Adrenal gland (tissue), 12 donors: ENCODE data around the gene NBL1. TPM values are rescaled to one million over a fixed set of nuclear protein-coding genes. Genes with fewer than 3 reads are reported as not detected.

Experiments used
- DNase-seq, 7 donors: peaks; one replicate each; pipeline ENCODE4 v3.0.0-alpha.2; 2019 to 2020
- H3K27ac ChIP-seq, 5 donors: fragments of 200-600 bp; sonication (generic) in 4 of 5; 1 replicate in 3 of 5; 2 replicates in 2 of 5; pipeline versions ENCODE4 v1.5.1 to v1.8.0; 2016 to 2020; ENCODE audit warnings: mild to moderate bottlenecking in 1 of 5
- H3K27me3 ChIP-seq: fragments of 200-600 bp; 2 replicates; pipeline ENCODE4 v1.8.0; 2021
- H3K36me3 ChIP-seq, 2 donors: fragments of 200-600 bp; replicated peaks in 1 of 2; 1 replicate in 1 of 2; 2 replicates in 1 of 2; pipeline versions ENCODE4 v1.5.1 to v1.8.0; 2018 to 2022
- H3K4me1 ChIP-seq, 2 donors: fragments of 200-600 bp; replicated peaks in 1 of 2; 1 replicate in 1 of 2; 2 replicates in 1 of 2; pipeline versions ENCODE4 v1.5.1 to v1.8.0; 2018 to 2021
- H3K4me3 ChIP-seq, 4 donors: fragments of 200-600 bp; sonication (generic) in 3 of 4; one replicate each; pipeline ENCODE4 v1.5.1; 2016 to 2018
- H3K9me3 ChIP-seq, 3 donors: fragments of 200-600 bp; sonication (generic) in 1 of 3; replicated peaks in 1 of 3; 1 replicate in 2 of 3; 2 replicates in 1 of 3; pipeline versions ENCODE4 v1.5.1 to v1.8.0; 2016 to 2021
- CTCF ChIP-seq, 6 experiments: fragments of 450-650 bp in 4 of 6; fragments of 200-600 bp in 2 of 6; sonication (generic) in 1 of 6; IDR thresholded peaks; 1 replicate in 5 of 6; 2 replicates in 1 of 6; pipeline versions ENCODE4 v1.5.1 to v1.8.0; 2016 to 2021; ENCODE audit warnings: antibody characterized with exemption in 6 of 6, mild to moderate bottlenecking in 2 of 6, moderate library complexity in 1 of 6
- POLR2A ChIP-seq, 2 donors: fragments of 450-650 bp; IDR thresholded peaks; one replicate each; pipeline ENCODE4 v1.6.1; 2017; ENCODE audit warnings: antibody characterized with exemption in 2 of 2, mild to moderate bottlenecking in 2 of 2, moderate library complexity in 1 of 2
- WGBS, 4 donors: extraction: QIAGEN DNeasy Blood & Tissue Kit in 2 of 4; methylation state at CpG; one replicate each; pipeline versions ENCODE4 v1.1.5 to v1.1.7; 2013 to 2017; 5-methylcytosine and 5-hydroxymethylcytosine counted together
- intact Hi-C, 2 donors: fragments of 100-400 bp; cut with DNase I; formaldehyde crosslinking; loops; one replicate each; pipeline versions ENCODE4 v1.14.1 to v1.15.0; 2022 to 2023
- polyA plus RNA-seq, 3 donors: library from polyadenylated mRNA; stranded (reverse); fragments of 200-250 nt in 2 of 3; fragments of 350-450 nt in 1 of 3; fragmentation: Illumina TruSeq in 1 of 3; extraction: RNeasy Lipid Tissue Mini Kit (QIAGEN cat#74804) in 1 of 3; gene quantifications; one replicate each; pipeline ENCODE4 v1.2.3, GENCODE V29; 2013 to 2014
- total RNA-seq, 9 donors: library from RNA; depleted of rRNA in 4 of 9; stranded (reverse); fragments of >200 nt in 4 of 9; fragments of 120-200 nt in 1 of 9; fragmentation: NEBNext Ultra II Directional in 1 of 9; extraction: Animal tissue kit (Norgen Biotek cat#: 25700) in 1 of 9; gene quantifications; one replicate each; pipeline versions ENCODE4 v1.1.0 to v1.2.4, GENCODE V29; 2013 to 2023
- donor health status: healthy with polysubstance abuse.
- donor health status: Bipolar disorder and iron deficiency.
- donor health status: DM: yes; HTN: yes; CAD: no.
- donor health status: DM: no; HTN: no; CAD: no.
- donor health status: DM: no; HTN: no; CAD: no.
- donor health status: DM: yes; HTN: yes; CAD: no.

Gene NBL1
- total and polyA plus RNA-seq, 12 donors: 4.2 to 61.0 (median 26.0) TPM

GRCh38 chr1:19679691-19680090 lies 35.6 kb downstream of the NBL1 start:
- H3K27ac ChIP-seq: no peak overlapping the region
- TF ChIP-seq CTCF (IDR thresholded peaks at IDR 0.05) (no peak), POLR2A (IDR thresholded peaks at IDR 0.05) (no peak)
- no peaks in the 10 kb centered on the region for H3K4me1 ChIP-seq
- DNase-seq: no peak
- 76 to 100% (median 83%) methylated on average over 3 to 4 of the region's 4 CpGs for WGBS, 4 donors
- no peaks in the 10 kb centered on the region for H3K36me3 ChIP-seq
- intact Hi-C loops: no loop called here
- H3K4me3 ChIP-seq: no peak overlapping the region
- H3K9me3 ChIP-seq: no peaks in the 10 kb centered on the region
- no peaks in the 10 kb centered on the region for H3K27me3 ChIP-seq

- Histone ChIP-seq H3K4me1 (no peaks in the 10 kb centered on the region), H3K27ac (no peak overlapping the region), H3K36me3 (no peaks in the 10 kb centered on the region), H3K9me3 (no peaks in the 10 kb centered on the region), H3K4me3 (no peak overlapping the region), H3K27me3 (no peaks in the 10 kb centered on the region)
- TF ChIP-seq CTCF (IDR thresholded peaks at IDR 0.05): no peak
- TF ChIP-seq POLR2A (IDR thresholded peaks at IDR 0.05): no peak
- no peak for DNase-seq
- WGBS, 4 donors: 87 to 92% (median 90%) methylated on average over 3 to 7 of the region's 7 CpGs
- intact Hi-C loops: no loop called here
Measured at GRCh38 chr1:19680644-19681043, 36.5 kb downstream of the NBL1 start.

- Histone ChIP-seq H3K9me3 (no peaks in the 10 kb centered on the region), H3K27ac (no peak overlapping the region), H3K4me3 (no peak overlapping the region), H3K4me1 (no peaks in the 10 kb centered on the region), H3K27me3 (no peaks in the 10 kb centered on the region), H3K36me3 (no peaks in the 10 kb centered on the region)
- intact Hi-C loops: no loop called here
- WGBS, 4 donors: 89 to 100% (median 94%) methylated on average over 1 to 3 of the region's 3 CpGs
- no peak for DNase-seq
- TF ChIP-seq POLR2A (IDR thresholded peaks at IDR 0.05): no peak
- TF ChIP-seq CTCF (IDR thresholded peaks at IDR 0.05): no peak
Measured at GRCh38 chr1:19682257-19682656, 38.1 kb downstream of the NBL1 start.

- no peak for DNase-seq
- intact Hi-C loops: no loop called here
Measured at GRCh38 chr1:19682901-19683300, 38.8 kb downstream of the NBL1 start.

More at GRCh38 chr1:19682901-19683300, 38.8 kb downstream of the NBL1 start:
- WGBS, 4 donors: 83 to 86% (median 84%) methylated on average over 4 to 7 of the region's 7 CpGs
- Histone ChIP-seq H3K9me3 (no peaks in the 10 kb centered on the region), H3K4me3 (no peak overlapping the region), H3K27ac (no peak overlapping the region), H3K4me1 (no peaks in the 10 kb centered on the region), H3K36me3 (no peaks in the 10 kb centered on the region), H3K27me3 (no peaks in the 10 kb centered on the region)
- TF ChIP-seq CTCF (IDR thresholded peaks at IDR 0.05) (no peak), POLR2A (IDR thresholded peaks at IDR 0.05) (no peak)
